HepG2 (cell line): ENCODE data around the gene IRF4. TPM values are rescaled to one million over a fixed set of nuclear protein-coding genes. Genes with fewer than 3 reads are reported as not detected.

Experiments
- ATAC-seq: fragments of 200-7000 bp; cut with Tn5 transposase; 3 replicates; pipeline ENCODE4 v1.9.1; 2020; ENCODE audit warnings: mild to moderate bottlenecking, moderate library complexity
- BruUV-seq: library from RNA; stranded (reverse); fragments of 400-500 nt; replicated peaks from 2 replicates; lab custom pipeline; 2021; lab: Mats Ljungman, UMichigan
- CTCF ChIA-PET: fragments of 300-600 bp; formaldehyde crosslinking; extraction: SDS; loops from one replicate; lab custom pipeline; 2021; ENCODE audit warnings: low total read pairs, inconsistent platforms, low intra/inter-chr PET ratio; lab: Yijun Ruan, JAX
- POLR2A ChIA-PET: fragments of 350-600 bp; sonication (Branson Sonifier 250); formaldehyde crosslinking; loops from one replicate; lab custom pipeline; 2020; ENCODE audit warnings: antibody characterized with exemption, inconsistent platforms; lab: Yijun Ruan, JAX
- DNase-seq: peaks from one replicate; pipeline ENCODE4 v3.0.0-alpha.2; 2015; ENCODE audit warnings: low spot score
- FAIRE-seq: peaks from 3 replicates; lab custom pipeline; 2011; peaks lifted over from hg19 to GRCh38; lab: Jason Lieb, UNC
- H2AFZ ChIP-seq: one replicate; pipeline ENCODE4 v1.6.1; 2011; ENCODE audit warnings: low read length, inconsistent platforms
- H3K27ac ChIP-seq: fragments of 300-600 bp; 3 replicates; pipeline ENCODE4 v1.8.0; 2011; ENCODE audit warnings: mixed run types, mild to moderate bottlenecking, mixed read lengths, low read length, inconsistent platforms; ENCODE audit not compliant: insufficient read depth; ENCODE audit errors: extremely low read length
- H3K27me3 ChIP-seq, 2 experiments: fragments of 200-600 bp in 1 of 2; 2 replicates in 1 of 2; 3 replicates in 1 of 2; pipeline versions ENCODE4 v1.6.0 to v1.8.0; 2011; ENCODE audit warnings: low read length in 2 of 2, mild to moderate bottlenecking in 2 of 2, moderate library complexity in 2 of 2, inconsistent platforms in 1 of 2; ENCODE audit not compliant: insufficient read depth in 2 of 2, control insufficient read depth in 1 of 2
- H3K36me3 ChIP-seq, 2 experiments: fragments of 200-600 bp in 1 of 2; replicated peaks in 1 of 2; 2 replicates in 1 of 2; 3 replicates in 1 of 2; pipeline versions ENCODE4 v1.5.1 to v1.8.0; 2011; ENCODE audit warnings: low read length in 2 of 2, inconsistent platforms in 1 of 2; ENCODE audit not compliant: insufficient read depth in 2 of 2, control insufficient read depth in 1 of 2
- H3K4me1 ChIP-seq: 2 replicates; pipeline ENCODE4 v1.5.1; 2012; ENCODE audit warnings: low read length, inconsistent platforms; ENCODE audit not compliant: insufficient read depth
- H3K4me2 ChIP-seq: 2 replicates; pipeline ENCODE4 v1.6.0; 2011; ENCODE audit warnings: low read depth, low read length, inconsistent platforms
- H3K4me3 ChIP-seq, 3 experiments: fragments of 200-600 bp in 1 of 3; sonication (generic), shearing (Covaris generic) in 1 of 3; replicated peaks in 1 of 3; 2 replicates each; pipeline ENCODE4 v1.5.1; 2011 to 2016; ENCODE audit warnings: low read length in 3 of 3, inconsistent platforms in 2 of 3, low read depth in 2 of 3, mild to moderate bottlenecking in 2 of 3, control low read depth in 1 of 3, mixed read lengths in 1 of 3; ENCODE audit not compliant: insufficient read depth in 1 of 3
- H3K79me2 ChIP-seq: one replicate; pipeline ENCODE4 v1.6.1; 2011; ENCODE audit warnings: low read length, inconsistent platforms; ENCODE audit not compliant: insufficient read depth
- H3K9ac ChIP-seq: 2 replicates; pipeline ENCODE4 v1.6.0; 2011; ENCODE audit warnings: mild to moderate bottlenecking, low read depth, low read length, inconsistent platforms; ENCODE audit not compliant: insufficient read depth
- H3K9me3 ChIP-seq: 2 replicates; pipeline ENCODE4 v1.5.1; 2012; ENCODE audit warnings: mild to moderate bottlenecking, low read length
- H4K20me1 ChIP-seq: 2 replicates; pipeline ENCODE4 v1.6.0; 2011; ENCODE audit warnings: inconsistent platforms, mild to moderate bottlenecking, low read length, moderate library complexity; ENCODE audit not compliant: insufficient read depth
- FOXO1 ChIP-seq: sonication (generic); formaldehyde crosslinking; IDR thresholded peaks from 2 replicates; pipeline ENCODE4 v1.4.0; 2020; ENCODE audit warnings: missing genetic modification reagents
- GFI1 ChIP-seq: sonication (generic); formaldehyde crosslinking; IDR thresholded peaks from 2 replicates; pipeline ENCODE4 v1.5.0; 2020; ENCODE audit warnings: missing genetic modification reagents, mild to moderate bottlenecking, borderline replicate concordance
- GTF3A ChIP-seq: sonication (generic); formaldehyde crosslinking; conservative IDR thresholded peaks from 2 replicates; pipeline ENCODE4 v1.4.0; 2020; ENCODE audit warnings: mild to moderate bottlenecking, missing genetic modification reagents
- KAT8 ChIP-seq: IDR thresholded peaks from 2 replicates; pipeline ENCODE4 v1.6.1; 2016; ENCODE audit warnings: missing genetic modification reagents, missing compliant biosample characterization
- REPIN1 ChIP-seq: sonication (generic); formaldehyde crosslinking; IDR thresholded peaks from 2 replicates; pipeline ENCODE4 v1.8.0; 2022; ENCODE audit warnings: missing genetic modification reagents, low read depth, mild to moderate bottlenecking, borderline replicate concordance
- SMC3 ChIP-seq: IDR thresholded peaks from 2 replicates; pipeline ENCODE4 v1.6.1; 2011; ENCODE audit warnings: low read length, improper control_type of control experiment
- STAG1 ChIP-seq: sonication (generic); formaldehyde crosslinking; IDR thresholded peaks from 2 replicates; pipeline ENCODE4 v1.4.0; 2020; ENCODE audit warnings: missing genetic modification reagents
- YEATS2 ChIP-seq: sonication (generic); formaldehyde crosslinking; IDR thresholded peaks from 2 replicates; pipeline ENCODE4 v1.4.0; 2020; ENCODE audit warnings: missing genetic modification reagents, borderline replicate concordance
- ZNF263 ChIP-seq: sonication (generic); formaldehyde crosslinking; IDR thresholded peaks from 2 replicates; pipeline ENCODE4 v1.4.0; 2020; ENCODE audit warnings: missing genetic modification reagents
- ZNF644 ChIP-seq: IDR thresholded peaks from 2 replicates; pipeline ENCODE4 v1.6.1; 2016; ENCODE audit warnings: low read depth
- WGBS: methylation state at CpG from one replicate; pipeline ENCODE4 v1.1.6; 2017; ENCODE audit warnings: low lambda C conversion rate; 5-methylcytosine and 5-hydroxymethylcytosine counted together
- in situ Hi-C: cut with HindIII; loops from 2 replicates; pipeline ENCODE4 v1.10.0; 2017; ENCODE audit warnings: low pct_unique_long_range_greater_than_20kb; ENCODE audit not compliant: extremely low pct_ligation_motif_present
- intact Hi-C: fragments of 100-400 bp; cut with micrococcal nuclease; formaldehyde crosslinking; loops from one replicate; pipeline ENCODE4 v1.10.0; 2022; ENCODE audit not compliant: unreplicated experiment
- polyA plus RNA-seq, 8 experiments: library from polyadenylated mRNA; depleted of rRNA in 3 of 8; stranded (reverse) in 7 of 8; unstranded in 1 of 8; fragments of >200 nt; fragmentation: Illumina TruSeq in 4 of 8; extraction: Trizol in 4 of 8; gene quantifications; 2 replicates each; pipeline versions ENCODE4 v1.2.1 to v1.2.3, GENCODE V29; 2011 to 2016; ENCODE audit warnings: low read depth in 4 of 8, missing spikeins in 1 of 8, mixed read lengths in 1 of 8; ENCODE audit not compliant: insufficient read depth in 1 of 8
- total RNA-seq, 5 experiments: library from RNA; depleted of rRNA; stranded (reverse); fragments of >200 nt; fragmentation: Illumina TruSeq; extraction: Trizol; gene quantifications; 2 replicates each; pipeline ENCODE4 v1.2.3, GENCODE V29; 2016; ENCODE audit warnings: low read depth in 1 of 5
- TF ChIP-seq, protein P1 (sequence below): sonication (generic); formaldehyde crosslinking; IDR thresholded peaks from 2 replicates; pipeline ENCODE4 v1.4.0; 2020; ENCODE audit warnings: missing genetic modification reagents
- TF ChIP-seq, protein P2 (sequence below): sonication (generic); formaldehyde crosslinking; IDR thresholded peaks from 2 replicates; pipeline ENCODE4 v1.8.1; 2023; ENCODE audit warnings: missing genetic modification reagents, mild to moderate bottlenecking, borderline replicate concordance
- TF ChIP-seq, protein P3 (sequence below), 2 experiments: sonication (generic) in 1 of 2; formaldehyde crosslinking in 1 of 2; IDR thresholded peaks; 2 replicates each; pipeline versions ENCODE4 v1.4.0 to v1.6.1; 2018 to 2020; ENCODE audit warnings: missing genetic modification reagents in 2 of 2, borderline replicate concordance in 1 of 2, low read depth in 1 of 2, mild to moderate bottlenecking in 1 of 2, missing biosample characterization in 1 of 2
- TF ChIP-seq, protein P4 (sequence below): sonication (generic); formaldehyde crosslinking; IDR thresholded peaks from 2 replicates; pipeline ENCODE4 v1.4.0; 2020; ENCODE audit warnings: missing genetic modification reagents, low read depth, mild to moderate bottlenecking, borderline replicate concordance
- TF ChIP-seq, protein P5 (sequence below): sonication (generic); formaldehyde crosslinking; IDR thresholded peaks from 2 replicates; pipeline ENCODE4 v1.4.0; 2020; ENCODE audit warnings: mild to moderate bottlenecking, missing genetic modification reagents

IRF4 gene
- total and polyA plus RNA-seq, 2 of the 13 experiments (the other 11 are each of a cell fraction or from before 2014, with no cell fraction given) = 0.07 to 0.09 TPM

DNA sequence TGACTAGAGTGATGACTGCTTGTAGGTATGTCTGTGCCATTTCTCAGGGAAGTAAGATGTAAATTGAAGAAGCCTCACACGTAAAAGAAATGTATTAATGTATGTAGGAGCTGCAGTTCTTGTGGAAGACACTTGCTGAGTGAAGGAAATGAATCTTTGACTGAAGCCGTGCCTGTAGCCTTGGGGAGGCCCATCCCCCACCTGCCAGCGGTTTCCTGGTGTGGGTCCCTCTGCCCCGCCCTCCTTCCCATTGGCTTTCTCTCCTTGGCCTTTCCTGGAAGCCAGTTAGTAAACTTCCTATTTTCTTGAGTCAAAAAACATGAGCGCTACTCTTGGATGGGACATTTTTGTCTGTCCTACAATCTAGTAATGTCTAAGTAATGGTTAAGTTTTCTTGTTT is 16.6 kb downstream of the IRF4 start (continued):
- TF ChIP-seq, protein P1, sequence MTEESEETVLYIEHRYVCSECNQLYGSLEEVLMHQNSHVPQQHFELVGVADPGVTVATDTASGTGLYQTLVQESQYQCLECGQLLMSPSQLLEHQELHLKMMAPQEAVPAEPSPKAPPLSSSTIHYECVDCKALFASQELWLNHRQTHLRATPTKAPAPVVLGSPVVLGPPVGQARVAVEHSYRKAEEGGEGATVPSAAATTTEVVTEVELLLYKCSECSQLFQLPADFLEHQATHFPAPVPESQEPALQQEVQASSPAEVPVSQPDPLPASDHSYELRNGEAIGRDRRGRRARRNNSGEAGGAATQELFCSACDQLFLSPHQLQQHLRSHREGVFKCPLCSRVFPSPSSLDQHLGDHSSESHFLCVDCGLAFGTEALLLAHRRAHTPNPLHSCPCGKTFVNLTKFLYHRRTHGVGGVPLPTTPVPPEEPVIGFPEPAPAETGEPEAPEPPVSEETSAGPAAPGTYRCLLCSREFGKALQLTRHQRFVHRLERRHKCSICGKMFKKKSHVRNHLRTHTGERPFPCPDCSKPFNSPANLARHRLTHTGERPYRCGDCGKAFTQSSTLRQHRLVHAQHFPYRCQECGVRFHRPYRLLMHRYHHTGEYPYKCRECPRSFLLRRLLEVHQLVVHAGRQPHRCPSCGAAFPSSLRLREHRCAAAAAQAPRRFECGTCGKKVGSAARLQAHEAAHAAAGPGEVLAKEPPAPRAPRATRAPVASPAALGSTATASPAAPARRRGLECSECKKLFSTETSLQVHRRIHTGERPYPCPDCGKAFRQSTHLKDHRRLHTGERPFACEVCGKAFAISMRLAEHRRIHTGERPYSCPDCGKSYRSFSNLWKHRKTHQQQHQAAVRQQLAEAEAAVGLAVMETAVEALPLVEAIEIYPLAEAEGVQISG (CRISPR knock-in tag) = no peak

DNA sequence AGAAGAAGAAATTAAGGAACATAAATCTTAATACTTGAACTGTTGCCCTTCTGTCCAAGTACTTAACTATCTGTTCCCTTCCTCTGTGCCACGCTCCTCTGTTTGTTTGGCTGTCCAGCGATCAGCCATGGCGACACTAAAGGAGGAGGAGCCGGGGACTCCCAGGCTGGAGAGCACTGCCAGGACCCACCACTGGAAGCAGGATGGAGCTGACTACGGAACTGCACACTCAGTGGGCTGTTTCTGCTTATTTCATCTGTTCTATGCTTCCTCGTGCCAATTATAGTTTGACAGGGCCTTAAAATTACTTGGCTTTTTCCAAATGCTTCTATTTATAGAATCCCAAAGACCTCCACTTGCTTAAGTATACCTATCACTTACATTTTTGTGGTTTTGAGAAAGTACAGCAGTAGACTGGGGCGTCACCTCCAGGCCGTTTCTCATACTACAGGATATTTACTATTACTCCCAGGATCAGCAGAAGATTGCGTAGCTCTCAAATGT is 17.1 kb downstream of the IRF4 start:
- no peaks in the 10 kb centered on the region for H3K9me3 ChIP-seq
- peak overlapping the region; percentile 19; the same call in 1 of the 2 replicates for H3K4me2 ChIP-seq
- H3K4me1 ChIP-seq = peaks cover 9% of the 10 kb centered on the region; the same call in 1 of the 2 replicates
- DNase-seq = peak; percentile 65
- ATAC-seq = peak; percentile 100
- POLR2A ChIA-PET = interaction anchor here (1.3 kb wide), 1 partner anchor 14 kb away, joined by 7 read pairs; no protein-coding TSS in a partner anchor
- H3K27ac ChIP-seq = no peak overlapping the region
- BruUV-seq = no TSS peak
- in situ Hi-C loops (no loop called here), intact Hi-C loops (loop anchor here (1.0 kb wide), 1 partner anchor 220 kb away; no protein-coding TSS in a partner anchor)
- H3K27me3 ChIP-seq = peaks cover 0 to 64% of the 10 kb centered on the region in 2 experiments; a peak in 4 of 5 replicates
- WGBS = 9% methylated on average over 9 of the region's 9 CpGs
- peak overlapping the region; percentile 13 for H2AFZ ChIP-seq
- H3K9ac ChIP-seq = no peak overlapping the region
- H3K79me2 ChIP-seq = no peaks in the 10 kb centered on the region
- FAIRE-seq = peak; percentile 72
- H4K20me1 ChIP-seq = no peaks in the 10 kb centered on the region
- H3K36me3 ChIP-seq = no peaks in the 10 kb centered on the region
- 0 out of 6 replicates have a peak overlapping the region, but pooled peaks of 1 of the 3 experiments have one; percentile 2 for H3K4me3 ChIP-seq
- CTCF ChIA-PET = interaction anchor here (4.6 kb wide), 1 partner anchor 219 kb away, joined by 58 read pairs; no protein-coding TSS in a partner anchor
- TF ChIP-seq, protein P2, sequence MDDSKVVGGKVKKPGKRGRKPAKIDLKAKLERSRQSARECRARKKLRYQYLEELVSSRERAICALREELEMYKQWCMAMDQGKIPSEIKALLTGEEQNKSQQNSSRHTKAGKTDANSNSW (CRISPR knock-in tag) = no peak
- no peak for TF ChIP-seq GTF3A
- TF ChIP-seq, protein P3, sequence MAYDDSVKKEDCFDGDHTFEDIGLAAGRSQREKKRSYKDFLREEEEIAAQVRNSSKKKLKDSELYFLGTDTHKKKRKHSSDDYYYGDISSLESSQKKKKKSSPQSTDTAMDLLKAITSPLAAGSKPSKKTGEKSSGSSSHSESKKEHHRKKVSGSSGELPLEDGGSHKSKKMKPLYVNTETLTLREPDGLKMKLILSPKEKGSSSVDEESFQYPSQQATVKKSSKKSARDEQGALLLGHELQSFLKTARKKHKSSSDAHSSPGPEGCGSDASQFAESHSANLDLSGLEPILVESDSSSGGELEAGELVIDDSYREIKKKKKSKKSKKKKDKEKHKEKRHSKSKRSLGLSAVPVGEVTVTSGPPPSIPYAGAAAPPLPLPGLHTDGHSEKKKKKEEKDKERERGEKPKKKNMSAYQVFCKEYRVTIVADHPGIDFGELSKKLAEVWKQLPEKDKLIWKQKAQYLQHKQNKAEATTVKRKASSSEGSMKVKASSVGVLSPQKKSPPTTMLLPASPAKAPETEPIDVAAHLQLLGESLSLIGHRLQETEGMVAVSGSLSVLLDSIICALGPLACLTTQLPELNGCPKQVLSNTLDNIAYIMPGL (CRISPR knock-in tag; IDR thresholded peaks at IDR 0.05; ENCODE audit: borderline replicate concordance in 1 of 2, low read depth in 1 of 2) = 0 out of 4 replicates have a peak, but pooled peaks of 1 of the 2 experiments have one; percentile 25
- TF ChIP-seq GFI1 (CRISPR knock-in tag) = no peak
- peak; percentile 19; the same call in 1 of the 2 replicates for TF ChIP-seq YEATS2 (CRISPR knock-in tag)
- peak; percentile 63 for TF ChIP-seq SMC3
- TF ChIP-seq KAT8 (CRISPR knock-in tag) = peak; percentile 15; the same call in 1 of the 2 replicates
- TF ChIP-seq ZNF263 (CRISPR knock-in tag) = peak; percentile 87
- TF ChIP-seq, protein P4, sequence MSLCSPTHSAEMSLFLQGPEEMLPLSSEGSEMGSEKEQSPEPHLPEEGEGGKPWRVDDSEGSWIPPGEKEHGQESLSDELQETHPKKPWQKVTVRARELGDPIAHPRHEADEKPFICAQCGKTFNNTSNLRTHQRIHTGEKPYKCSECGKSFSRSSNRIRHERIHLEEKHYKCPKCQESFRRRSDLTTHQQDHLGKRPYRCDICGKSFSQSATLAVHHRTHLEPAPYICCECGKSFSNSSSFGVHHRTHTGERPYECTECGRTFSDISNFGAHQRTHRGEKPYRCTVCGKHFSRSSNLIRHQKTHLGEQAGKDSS (CRISPR knock-in tag) = 0 out of 2 replicates have a peak, but pooled peaks have one; percentile 71
- 0 out of 2 replicates have a peak, but pooled peaks have one; percentile 22 for TF ChIP-seq FOXO1 (CRISPR knock-in tag)
- TF ChIP-seq, protein P5, sequence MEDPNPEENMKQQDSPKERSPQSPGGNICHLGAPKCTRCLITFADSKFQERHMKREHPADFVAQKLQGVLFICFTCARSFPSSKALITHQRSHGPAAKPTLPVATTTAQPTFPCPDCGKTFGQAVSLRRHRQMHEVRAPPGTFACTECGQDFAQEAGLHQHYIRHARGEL (CRISPR knock-in tag) = no peak
- TF ChIP-seq STAG1 = peak; percentile 75
- peak; percentile 87 for TF ChIP-seq ZNF644 (CRISPR knock-in tag)
- peak; percentile 43; the same call in 1 of the 2 replicates for TF ChIP-seq REPIN1
